ENCODE measurements around the gene SYNE2.
"Not testable (repeated sequence)": the region's sequence is repeated elsewhere in the genome, so short reads cannot be mapped to it uniquely, and the experiment has no call there.

- not testable (repeated sequence) for TF ChIP-seq CTCF (IDR thresholded peaks at IDR 0.05; ENCODE audit: low read depth, low read length, missing input control); TAF1 (conservative IDR thresholded peaks at IDR 0.05); MAX (IDR thresholded peaks at IDR 0.05); HNF4G (IDR thresholded peaks at IDR 0.05); ATF3 (IDR thresholded peaks at IDR 0.05); ZBTB33 (IDR thresholded peaks at IDR 0.05); EGR1 (IDR thresholded peaks at IDR 0.05; ENCODE audit: low read depth in 2 of 2); REST (IDR thresholded peaks at IDR 0.05); RAD21 (IDR thresholded peaks at IDR 0.05); YY1 (IDR thresholded peaks at IDR 0.05); SP1 (IDR thresholded peaks at IDR 0.05); RXRA (IDR thresholded peaks at IDR 0.05); HNF4A (conservative IDR thresholded peaks at IDR 0.05); GABPA (IDR thresholded peaks at IDR 0.05 in 1 of 2, conservative IDR thresholded peaks at IDR 0.05 in 1 of 2)
Measured at GRCh38 chr14:64210912-64211311, 358.1 kb downstream of the SYNE2 start.

Measured in liver (tissue), 3 donors.